ENCODE measurements around the gene TBC1D22A.

TBC1D22A gene

DNA sequence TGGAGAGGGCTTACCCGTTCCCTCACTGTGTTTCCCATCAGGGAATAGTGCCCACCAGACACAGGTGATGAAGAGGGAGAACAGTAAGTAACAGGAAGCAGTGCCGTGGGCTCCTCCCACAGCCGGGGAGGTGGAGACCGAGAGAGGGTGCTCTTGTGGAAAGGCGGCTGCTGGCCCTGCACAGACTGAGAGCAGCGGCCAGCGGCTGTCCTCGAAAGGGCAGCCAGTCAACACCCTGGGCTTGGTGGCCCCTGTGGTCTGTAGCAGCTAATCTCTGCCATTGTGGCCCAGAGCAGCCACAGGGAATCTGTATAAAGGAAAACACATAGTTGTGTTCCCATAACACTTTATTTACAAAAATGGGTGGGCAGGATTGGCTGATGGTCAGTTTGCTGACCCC lies 121.9 kb downstream of the TBC1D22A start:
- Mint-ChIP-seq H3K27me3 (ENCODE audit: low read depth) (no peaks in the 10 kb centered on the region), H3K36me3 (ENCODE audit: low read depth) (peaks cover 27% of the 10 kb centered on the region), H3K27ac (no peak overlapping the region), H3K9me3 (no peaks in the 10 kb centered on the region), H3K4me3 (no peak overlapping the region), H3K4me1 (no peaks in the 10 kb centered on the region)
- TF ChIP-seq, protein P1, sequence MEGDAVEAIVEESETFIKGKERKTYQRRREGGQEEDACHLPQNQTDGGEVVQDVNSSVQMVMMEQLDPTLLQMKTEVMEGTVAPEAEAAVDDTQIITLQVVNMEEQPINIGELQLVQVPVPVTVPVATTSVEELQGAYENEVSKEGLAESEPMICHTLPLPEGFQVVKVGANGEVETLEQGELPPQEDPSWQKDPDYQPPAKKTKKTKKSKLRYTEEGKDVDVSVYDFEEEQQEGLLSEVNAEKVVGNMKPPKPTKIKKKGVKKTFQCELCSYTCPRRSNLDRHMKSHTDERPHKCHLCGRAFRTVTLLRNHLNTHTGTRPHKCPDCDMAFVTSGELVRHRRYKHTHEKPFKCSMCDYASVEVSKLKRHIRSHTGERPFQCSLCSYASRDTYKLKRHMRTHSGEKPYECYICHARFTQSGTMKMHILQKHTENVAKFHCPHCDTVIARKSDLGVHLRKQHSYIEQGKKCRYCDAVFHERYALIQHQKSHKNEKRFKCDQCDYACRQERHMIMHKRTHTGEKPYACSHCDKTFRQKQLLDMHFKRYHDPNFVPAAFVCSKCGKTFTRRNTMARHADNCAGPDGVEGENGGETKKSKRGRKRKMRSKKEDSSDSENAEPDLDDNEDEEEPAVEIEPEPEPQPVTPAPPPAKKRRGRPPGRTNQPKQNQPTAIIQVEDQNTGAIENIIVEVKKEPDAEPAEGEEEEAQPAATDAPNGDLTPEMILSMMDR (IDR thresholded peaks at IDR 0.05; ENCODE audit: unreplicated experiment in 3 of 3), result no peak

DNA sequence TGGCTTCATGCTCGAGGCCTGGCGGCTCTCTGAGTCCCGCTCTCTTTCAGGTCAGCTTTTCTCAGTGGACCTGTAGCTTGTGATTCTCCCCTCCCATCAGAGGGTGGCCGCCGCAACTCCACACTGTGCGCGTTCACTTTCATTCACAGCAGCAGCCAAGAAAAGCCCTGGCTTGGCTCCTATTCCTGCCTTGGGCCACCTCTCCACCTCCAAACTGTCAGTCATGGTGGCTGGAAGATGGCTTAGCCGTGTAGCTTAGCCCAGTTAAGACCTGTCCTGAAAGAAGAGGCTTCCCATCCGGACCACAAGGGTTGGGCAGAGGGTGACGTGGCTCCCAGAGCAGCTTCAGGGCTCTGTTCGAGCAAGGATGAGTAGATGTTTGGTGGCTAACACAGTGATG lies 125.5 kb downstream of the TBC1D22A start:
- TF ChIP-seq, protein P1 (IDR thresholded peaks at IDR 0.05; ENCODE audit: unreplicated experiment in 3 of 3), result no peak
- Mint-ChIP-seq H3K36me3 (ENCODE audit: low read depth) (peaks cover 32% of the 10 kb centered on the region), H3K4me1 (no peaks in the 10 kb centered on the region), H3K9me3 (no peaks in the 10 kb centered on the region), H3K27ac (no peak overlapping the region), H3K27me3 (ENCODE audit: low read depth) (no peaks in the 10 kb centered on the region), H3K4me3 (no peak overlapping the region)

DNA sequence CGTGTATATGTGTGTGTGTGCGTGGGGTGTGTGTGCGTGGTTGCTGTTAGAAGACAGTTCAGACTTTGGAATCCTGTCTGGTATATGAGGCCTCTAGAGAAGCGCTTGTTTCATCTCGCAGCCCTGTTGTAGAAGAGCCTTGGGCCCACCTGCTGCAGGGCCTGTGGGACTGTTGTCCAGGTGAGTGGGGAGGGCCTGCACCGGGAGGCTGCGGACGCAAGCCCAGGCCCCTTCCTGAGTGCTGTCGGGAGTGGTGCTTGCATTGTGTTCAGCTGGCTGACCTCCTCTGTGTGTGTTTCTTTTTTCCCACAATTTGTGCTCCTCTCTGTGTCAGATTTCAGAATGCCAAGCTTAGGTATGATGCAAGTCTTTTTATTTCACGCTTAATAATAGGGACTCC lies 128.4 kb downstream of the TBC1D22A start:
- no peaks in the 10 kb centered on the region for H3K27me3 Mint-ChIP-seq (ENCODE audit: low read depth)
- H3K4me3 Mint-ChIP-seq, result no peak overlapping the region
- H3K4me1 Mint-ChIP-seq, result no peaks in the 10 kb centered on the region
- no peaks in the 10 kb centered on the region for H3K9me3 Mint-ChIP-seq
- H3K27ac Mint-ChIP-seq, result peak overlapping the region in 1 of 3 experiments; percentile 11
- TF ChIP-seq, protein P1 (IDR thresholded peaks at IDR 0.05; ENCODE audit: unreplicated experiment in 3 of 3), result no peak
- H3K36me3 Mint-ChIP-seq (ENCODE audit: low read depth), result peaks cover 50% of the 10 kb centered on the region

DNA sequence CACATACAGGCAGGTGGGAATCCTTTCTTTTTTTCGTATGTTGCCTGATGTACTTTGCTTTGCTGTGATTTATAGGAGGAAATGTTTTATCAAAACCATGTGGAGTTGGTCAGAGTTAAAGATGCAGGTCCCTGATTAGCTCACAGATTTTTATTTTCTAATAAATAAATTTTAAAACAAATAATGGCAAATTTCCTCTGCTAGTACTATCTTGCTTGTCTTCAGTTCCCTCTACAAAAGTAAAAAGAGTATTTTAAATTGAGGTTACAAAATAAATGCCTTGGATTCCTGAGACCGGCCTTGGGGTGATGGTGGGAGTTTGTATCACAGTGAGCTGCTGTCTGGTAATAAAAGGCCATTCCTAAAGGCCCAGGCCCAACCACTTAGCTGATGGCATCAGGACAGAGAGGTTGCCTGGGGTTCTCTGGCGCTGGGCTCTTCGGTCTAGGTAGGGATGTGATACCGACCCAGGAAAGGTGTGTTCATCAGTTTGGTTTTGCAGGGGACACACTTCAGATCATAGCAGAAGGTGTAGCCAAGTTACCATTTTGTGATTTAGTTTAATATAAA lies 129.0 kb downstream of the TBC1D22A start:
- no peaks in the 10 kb centered on the region for H3K4me1 Mint-ChIP-seq
- TF ChIP-seq, protein P1 (IDR thresholded peaks at IDR 0.05; ENCODE audit: unreplicated experiment in 3 of 3), result no peak
- H3K9me3 Mint-ChIP-seq, result no peaks in the 10 kb centered on the region
- no peak overlapping the region for H3K4me3 Mint-ChIP-seq
- H3K27me3 Mint-ChIP-seq (ENCODE audit: low read depth), result no peaks in the 10 kb centered on the region
- H3K27ac Mint-ChIP-seq, result peak overlapping the region in 1 of 3 experiments; percentile 11
- H3K36me3 Mint-ChIP-seq (ENCODE audit: low read depth), result peaks cover 52% of the 10 kb centered on the region

DNA sequence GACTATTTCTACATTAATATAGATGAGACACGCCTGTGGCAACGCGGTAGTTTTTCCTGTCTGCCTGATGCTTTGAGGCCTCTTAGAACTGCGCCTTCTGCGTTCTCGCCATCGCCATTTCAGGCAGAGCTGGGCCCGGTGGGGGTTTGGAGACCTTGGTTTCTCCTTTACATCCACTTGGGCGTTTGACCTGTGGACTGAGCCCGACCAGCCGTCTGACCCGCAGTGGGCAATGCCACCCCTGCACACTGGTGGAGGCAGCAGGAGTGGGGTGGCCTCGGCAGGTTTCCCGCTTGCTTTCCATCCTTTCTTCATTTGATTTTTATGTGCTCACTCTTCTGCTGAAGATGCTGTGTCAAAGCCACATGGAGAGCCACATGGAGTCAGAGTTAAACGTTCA lies 130.4 kb downstream of the TBC1D22A start:
- H3K4me3 Mint-ChIP-seq, result no peak overlapping the region
- TF ChIP-seq, protein P1 (IDR thresholded peaks at IDR 0.05; ENCODE audit: unreplicated experiment in 3 of 3), result no peak
- no peaks in the 10 kb centered on the region for H3K4me1 Mint-ChIP-seq
- peaks cover 45% of the 10 kb centered on the region for H3K36me3 Mint-ChIP-seq (ENCODE audit: low read depth)
- no peak overlapping the region for H3K27ac Mint-ChIP-seq
- no peaks in the 10 kb centered on the region for H3K9me3 Mint-ChIP-seq
- no peaks in the 10 kb centered on the region for H3K27me3 Mint-ChIP-seq (ENCODE audit: low read depth)

DNA sequence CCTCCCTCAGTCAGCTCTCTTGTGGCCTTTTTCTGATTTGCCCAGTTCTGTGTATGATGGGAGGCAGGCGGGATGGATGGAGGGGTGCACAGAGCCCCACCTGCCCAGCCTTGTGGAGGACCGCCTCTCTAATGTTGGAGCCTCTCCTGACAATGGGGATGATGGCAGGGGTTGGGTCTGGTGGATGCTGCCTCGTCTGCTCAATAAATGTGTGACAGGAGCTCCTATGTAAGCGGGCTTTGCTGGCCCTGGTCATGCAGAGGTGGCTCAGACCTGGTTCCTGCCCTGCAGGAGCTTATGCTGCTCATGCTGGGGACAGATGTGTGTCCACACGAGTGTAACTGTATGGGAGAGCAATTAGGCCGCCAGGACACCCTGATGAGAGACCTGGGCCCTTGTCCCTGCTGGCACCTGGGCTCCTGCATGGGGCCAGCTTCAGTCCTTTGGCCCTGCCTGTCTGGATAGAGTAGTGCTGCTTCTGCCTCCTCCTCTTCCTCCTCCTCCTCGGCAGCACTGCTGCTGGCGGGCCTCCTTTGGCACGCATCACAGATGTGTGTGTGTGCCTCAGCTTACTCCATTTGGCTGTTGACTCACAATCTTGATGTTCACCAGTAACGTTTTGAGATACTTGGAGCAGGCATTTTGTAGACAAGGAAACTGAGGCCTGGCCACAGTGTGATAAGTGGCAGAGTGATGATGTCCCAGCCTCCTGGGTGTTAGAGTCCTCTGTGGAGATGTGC lies 131.0 kb downstream of the TBC1D22A start:
- Mint-ChIP-seq H3K4me1 (no peaks in the 10 kb centered on the region), H3K27ac (no peak overlapping the region), H3K4me3 (no peak overlapping the region), H3K9me3 (no peaks in the 10 kb centered on the region), H3K27me3 (ENCODE audit: low read depth) (no peaks in the 10 kb centered on the region), H3K36me3 (ENCODE audit: low read depth) (peaks cover 40% of the 10 kb centered on the region)
- TF ChIP-seq, protein P1 (IDR thresholded peaks at IDR 0.05; ENCODE audit: unreplicated experiment in 3 of 3), result no peak
